HepG2 (cell line): Measurements from ENCODE around the gene ZBTB46. TPM values are rescaled to one million over a fixed set of nuclear protein-coding genes. Genes with fewer than 3 reads are reported as not detected.
A peak's percentile ranks its signal among the peaks of the same experiment; 100 is the strongest.

Source experiments
- ARID3A ChIP-seq: IDR thresholded peaks from 2 replicates; pipeline ENCODE4 v1.6.1; 2012; ENCODE audit warnings: low read depth, low read length, improper control_type of control experiment
- ATF3 ChIP-seq: sonication (generic); formaldehyde crosslinking; IDR thresholded peaks from 2 replicates; pipeline ENCODE4 v1.4.0; 2020; ENCODE audit warnings: missing genetic modification reagents
- BRCA1 ChIP-seq: sonication (generic); formaldehyde crosslinking; IDR thresholded peaks from 2 replicates; pipeline ENCODE4 v1.4.0; 2020; ENCODE audit warnings: missing genetic modification reagents
- CBX2 ChIP-seq, 2 experiments: fragments of 200-600 bp in 1 of 2; sonication (generic); formaldehyde crosslinking in 1 of 2; IDR thresholded peaks; 2 replicates each; pipeline versions ENCODE4 v1.7.0 to v1.8.1; 2018 to 2022; ENCODE audit warnings: low read depth in 2 of 2, low read length in 1 of 2, mild to moderate bottlenecking in 1 of 2, missing genetic modification reagents in 1 of 2
- KDM5A ChIP-seq: fragments of 200-600 bp; sonication (generic); IDR thresholded peaks from 2 replicates; pipeline ENCODE4 v1.7.0; 2018; ENCODE audit warnings: antibody characterized with exemption, mild to moderate bottlenecking, low read length, borderline replicate concordance
- KLF6 ChIP-seq: IDR thresholded peaks from 2 replicates; pipeline ENCODE4 v1.8.0; 2016; ENCODE audit warnings: missing biosample characterization, missing genetic modification reagents
- MAX ChIP-seq: IDR thresholded peaks from 2 replicates; pipeline ENCODE4 v1.6.1; 2012; ENCODE audit warnings: inconsistent platforms
- NR2C2 ChIP-seq: sonication (generic); formaldehyde crosslinking; IDR thresholded peaks from 2 replicates; pipeline ENCODE4 v1.4.0; 2020; ENCODE audit warnings: missing genetic modification reagents, mild to moderate bottlenecking, moderate library complexity, borderline replicate concordance
- SMAD9 ChIP-seq: sonication (generic); formaldehyde crosslinking; IDR thresholded peaks from 2 replicates; pipeline ENCODE4 v1.5.1; 2020; ENCODE audit warnings: mild to moderate bottlenecking, missing genetic modification reagents
- SMYD3 ChIP-seq: sonication (generic); formaldehyde crosslinking; IDR thresholded peaks from 2 replicates; pipeline ENCODE4 v1.8.1; 2023; ENCODE audit warnings: mild to moderate bottlenecking, missing genetic modification reagents
- TBP ChIP-seq: sonication (generic); formaldehyde crosslinking; IDR thresholded peaks from 2 replicates; pipeline ENCODE4 v1.5.0; 2020; ENCODE audit warnings: missing genetic modification reagents
- XBP1 ChIP-seq: sonication (generic); formaldehyde crosslinking; IDR thresholded peaks from 2 replicates; pipeline ENCODE4 v1.5.0; 2020; ENCODE audit warnings: missing genetic modification reagents
- ZMAT3 ChIP-seq: sonication (generic); formaldehyde crosslinking; conservative IDR thresholded peaks from 2 replicates; pipeline ENCODE4 v1.7.0; 2021; ENCODE audit warnings: missing genetic modification reagents
- ZNF251 ChIP-seq: sonication (generic); formaldehyde crosslinking; IDR thresholded peaks from 2 replicates; pipeline ENCODE4 v1.9.0; 2021; ENCODE audit warnings: mild to moderate bottlenecking, missing genetic modification reagents
- ZNF281 ChIP-seq: sonication (generic); formaldehyde crosslinking; IDR thresholded peaks from 2 replicates; pipeline ENCODE4 v1.4.0; 2020; ENCODE audit warnings: missing genetic modification reagents, borderline replicate concordance
- ZNF605 ChIP-seq: sonication (generic); formaldehyde crosslinking; IDR thresholded peaks from 2 replicates; pipeline ENCODE4 v1.8.0; 2022; ENCODE audit warnings: mild to moderate bottlenecking, missing genetic modification reagents
- ZNF709 ChIP-seq: sonication (generic); formaldehyde crosslinking; IDR thresholded peaks from 2 replicates; pipeline ENCODE4 v1.5.0; 2020; ENCODE audit warnings: mild to moderate bottlenecking, missing genetic modification reagents
- ZNF710 ChIP-seq: sonication (generic); formaldehyde crosslinking; IDR thresholded peaks from 2 replicates; pipeline ENCODE4 v1.5.0; 2020; ENCODE audit warnings: mild to moderate bottlenecking, missing genetic modification reagents, borderline replicate concordance
- ZUFSP ChIP-seq: sonication (generic); formaldehyde crosslinking; IDR thresholded peaks from 2 replicates; pipeline ENCODE4 v1.9.0; 2021; ENCODE audit warnings: missing genetic modification reagents, mild to moderate bottlenecking, borderline replicate concordance
- polyA plus RNA-seq, 8 experiments: library from polyadenylated mRNA; depleted of rRNA in 3 of 8; stranded (reverse) in 7 of 8; unstranded in 1 of 8; fragments of >200 nt; fragmentation: Illumina TruSeq in 4 of 8; extraction: Trizol in 4 of 8; gene quantifications; 2 replicates each; pipeline versions ENCODE4 v1.2.1 to v1.2.3, GENCODE V29; 2011 to 2016; ENCODE audit warnings: low read depth in 4 of 8, missing spikeins in 1 of 8, mixed read lengths in 1 of 8; ENCODE audit not compliant: insufficient read depth in 1 of 8
- total RNA-seq, 5 experiments: library from RNA; depleted of rRNA; stranded (reverse); fragments of >200 nt; fragmentation: Illumina TruSeq; extraction: Trizol; gene quantifications; 2 replicates each; pipeline ENCODE4 v1.2.3, GENCODE V29; 2016; ENCODE audit warnings: low read depth in 1 of 5

The ZBTB46 gene
- total and polyA plus RNA-seq, 2 of the 13 experiments (the other 11 are each of a cell fraction or from before 2014, with no cell fraction given), result 1.6 to 13.5 TPM

GRCh38 chr20:63858393-63859165, 27.5 kb upstream of the ZBTB46 start (continued):
- no peak for TF ChIP-seq XBP1
- peak; percentile 15; the same call in 1 of the 2 replicates for TF ChIP-seq SMYD3
- peak; percentile 87 for TF ChIP-seq NR2C2 (CRISPR knock-in tag)
- peak; percentile 77 for TF ChIP-seq ZNF281 (CRISPR knock-in tag)
- TF ChIP-seq KLF6 (CRISPR knock-in tag), result no peak
- TF ChIP-seq SMAD9 (CRISPR knock-in tag), result no peak
- TF ChIP-seq CBX2 (IDR thresholded peaks at IDR 0.05; ENCODE audit: low read depth, low read length), result no peak
- TF ChIP-seq CBX2 (CRISPR knock-in tag; IDR thresholded peaks at IDR 0.05; ENCODE audit: low read depth), result peak; percentile 44
- 0 out of 2 replicates have a peak, but pooled peaks have one; percentile 35 for TF ChIP-seq ZNF710
- TF ChIP-seq BRCA1 (CRISPR knock-in tag), result peak; percentile 78; the same call in 1 of the 2 replicates
- no peak for TF ChIP-seq ZMAT3 (CRISPR knock-in tag)
- TF ChIP-seq MAX, result peak; percentile 67
- TF ChIP-seq ARID3A, result no peak
- peak; percentile 84; the same call in 1 of the 2 replicates for TF ChIP-seq ZNF605 (CRISPR knock-in tag)
- no peak for TF ChIP-seq TBP (CRISPR knock-in tag)
- TF ChIP-seq ATF3 (CRISPR knock-in tag), result no peak
- TF ChIP-seq ZUFSP (CRISPR knock-in tag), result 0 out of 2 replicates have a peak, but pooled peaks have one; percentile 30
- TF ChIP-seq ZNF709 (CRISPR knock-in tag), result no peak; the same call in 1 of the 2 replicates
- TF ChIP-seq ZNF251 (CRISPR knock-in tag), result no peak
- no peak for TF ChIP-seq KDM5A
